ENCODE measurements around the gene VCY1B. TPM values are rescaled to one million over a fixed set of nuclear protein-coding genes. Genes with fewer than 3 reads are reported as not detected.
"Not testable (repeated sequence)": the region's sequence is repeated elsewhere in the genome, so short reads cannot be mapped to it uniquely, and the experiment has no call there.

VCY1B gene
- total RNA-seq (not detected), polyA plus RNA-seq (ENCODE audit: insufficient read length in 2 of 2) (not detected)
- long read RNA-seq, donor 1 = 0 reads
- long read RNA-seq, donor 2 = 0 reads
- long read RNA-seq, donor 3 = 0 reads
- long read RNA-seq, donor 4 = 0 reads

GRCh38 chrY:14055927-14056326 lies at the start of gene VCY1B:
VCY1B (plus strand) TSS chrY:14056227; CDS start chrY:14056290, 63 bp downstream.
- not testable (repeated sequence) for H3K36me3 ChIP-seq (ENCODE audit: control insufficient read depth, insufficient read depth, low read length); H3K27ac ChIP-seq (ENCODE audit: low read depth, low read length); DNase-seq (ENCODE audit: low read depth in 4 of 6, low spot score in 6 of 6); H3K4me3 ChIP-seq (ENCODE audit: low read depth, low read length); H3K9me3 ChIP-seq (ENCODE audit: control insufficient read depth, insufficient read depth, low read length); H3K4me1 ChIP-seq (ENCODE audit: control insufficient read depth, insufficient read depth, low read length); H3K27me3 ChIP-seq (ENCODE audit: control insufficient read depth, insufficient read depth, low read length)
- no CpG with 5 or more reads among the region's 19 CpGs for WGBS (ENCODE audit: insufficient coverage)

GRCh38 chrY:14011916-14012315 lies 44.1 kb upstream of the VCY1B start:
- H3K9me3 ChIP-seq (ENCODE audit: control insufficient read depth, insufficient read depth, low read length); H3K27me3 ChIP-seq (ENCODE audit: control insufficient read depth, insufficient read depth, low read length); H3K4me3 ChIP-seq (ENCODE audit: low read depth, low read length); H3K27ac ChIP-seq (ENCODE audit: low read depth, low read length); DNase-seq (ENCODE audit: low read depth in 4 of 6, low spot score in 6 of 6); H3K4me1 ChIP-seq (ENCODE audit: control insufficient read depth, insufficient read depth, low read length); H3K36me3 ChIP-seq (ENCODE audit: control insufficient read depth, insufficient read depth, low read length): not testable (repeated sequence)
- no CpG with 5 or more reads among the region's 2 CpGs for WGBS (ENCODE audit: insufficient coverage)

- no CpG with 5 or more reads among the region's 2 CpGs for WGBS (ENCODE audit: insufficient coverage)
- not testable (repeated sequence) for H3K27ac ChIP-seq (ENCODE audit: low read depth, low read length); H3K9me3 ChIP-seq (ENCODE audit: control insufficient read depth, insufficient read depth, low read length); H3K27me3 ChIP-seq (ENCODE audit: control insufficient read depth, insufficient read depth, low read length); DNase-seq (ENCODE audit: low read depth in 4 of 6, low spot score in 6 of 6); H3K4me3 ChIP-seq (ENCODE audit: low read depth, low read length); H3K4me1 ChIP-seq (ENCODE audit: control insufficient read depth, insufficient read depth, low read length); H3K36me3 ChIP-seq (ENCODE audit: control insufficient read depth, insufficient read depth, low read length)
Measured at GRCh38 chrY:14030395-14030794, 25.6 kb upstream of the VCY1B start.

DNA sequence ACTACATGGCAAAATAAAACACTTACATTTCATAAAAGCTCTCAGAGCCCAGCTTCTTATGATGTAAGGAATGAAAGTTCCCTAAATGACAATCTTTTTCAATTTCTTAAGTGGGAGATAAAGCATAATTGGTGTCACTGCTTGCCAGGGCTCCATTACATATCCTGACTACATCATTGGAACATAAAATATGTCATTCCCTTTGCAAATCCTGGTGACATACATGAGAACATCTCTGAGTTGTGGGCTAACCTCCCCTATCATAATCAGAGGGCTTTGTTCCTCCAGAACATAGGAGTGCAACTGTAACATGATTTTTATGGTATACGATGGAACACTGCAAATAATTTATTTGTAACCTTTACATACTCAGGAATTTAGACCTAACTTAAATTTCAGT lies 29.9 kb downstream of the VCY1B start:
- Histone ChIP-seq H3K27me3 (ENCODE audit: control insufficient read depth, insufficient read depth, low read length) (no peaks in the 10 kb centered on the region), H3K27ac (ENCODE audit: low read depth, low read length) (no peak overlapping the region), H3K4me3 (ENCODE audit: low read depth, low read length) (no peak overlapping the region), H3K36me3 (ENCODE audit: control insufficient read depth, insufficient read depth, low read length) (no peaks in the 10 kb centered on the region), H3K9me3 (ENCODE audit: control insufficient read depth, insufficient read depth, low read length) (no peaks in the 10 kb centered on the region), H3K4me1 (ENCODE audit: control insufficient read depth, insufficient read depth, low read length) (no peaks in the 10 kb centered on the region)
- WGBS (ENCODE audit: insufficient coverage) = no CpG with 5 or more reads among the region's 1 CpG
- DNase-seq (ENCODE audit: low read depth in 4 of 6, low spot score in 6 of 6) = no peak

Other genes starting within 250 kb of the VCY1B start
- not detected for gene VCY, start 69.8 kb upstream of the VCY1B start, total RNA-seq
- not detected for gene VCY, start 69.8 kb upstream of the VCY1B start, polyA plus RNA-seq (ENCODE audit: insufficient read length in 2 of 2)